Osteocyte (in vitro differentiated cells): Measurements from ENCODE around the gene ACIN1. TPM values are rescaled to one million over a fixed set of nuclear protein-coding genes. Genes with fewer than 3 reads are reported as not detected.

Experiments
- DNase-seq: peaks from one replicate; pipeline ENCODE4 v3.0.0; 2021; ENCODE audit warnings: mixed read lengths; ENCODE audit not compliant: unreplicated experiment; ENCODE audit errors: extremely low spot score
- H3K27ac Mint-ChIP-seq: one replicate; pipeline ENCODE4 v1.8.0; 2021; ENCODE audit warnings: mild to moderate bottlenecking, mixed read lengths; ENCODE audit not compliant: unreplicated experiment
- H3K27me3 Mint-ChIP-seq: one replicate; pipeline ENCODE4 v1.8.0; 2021; ENCODE audit warnings: mixed read lengths; ENCODE audit not compliant: unreplicated experiment
- H3K36me3 Mint-ChIP-seq: one replicate; pipeline ENCODE4 v1.8.0; 2021; ENCODE audit warnings: mixed read lengths; ENCODE audit not compliant: unreplicated experiment
- H3K4me1 Mint-ChIP-seq: one replicate; pipeline ENCODE4 v1.8.0; 2021; ENCODE audit warnings: mixed read lengths; ENCODE audit not compliant: unreplicated experiment
- H3K4me3 Mint-ChIP-seq: one replicate; pipeline ENCODE4 v1.8.0; 2021; ENCODE audit warnings: mild to moderate bottlenecking, moderate library complexity, mixed read lengths; ENCODE audit not compliant: unreplicated experiment
- H3K9me3 Mint-ChIP-seq: one replicate; pipeline ENCODE4 v1.8.0; 2021; ENCODE audit warnings: mixed read lengths; ENCODE audit not compliant: unreplicated experiment
- total RNA-seq: library from RNA; stranded (reverse); gene quantifications from 2 replicates; pipeline ENCODE4 v1.2.1, GENCODE V29; 2021
- TF ChIP-seq, protein P1 (sequence below): fragments of 200-600 bp; sonication (generic); IDR thresholded peaks from 2 replicates; pipeline ENCODE4 v1.5.0; 2021; ENCODE audit warnings: antibody characterized with exemption, mild to moderate bottlenecking, moderate library complexity

ACIN1 gene
- total RNA-seq, 1 donor from 2014 or later: 241 TPM

DNA sequence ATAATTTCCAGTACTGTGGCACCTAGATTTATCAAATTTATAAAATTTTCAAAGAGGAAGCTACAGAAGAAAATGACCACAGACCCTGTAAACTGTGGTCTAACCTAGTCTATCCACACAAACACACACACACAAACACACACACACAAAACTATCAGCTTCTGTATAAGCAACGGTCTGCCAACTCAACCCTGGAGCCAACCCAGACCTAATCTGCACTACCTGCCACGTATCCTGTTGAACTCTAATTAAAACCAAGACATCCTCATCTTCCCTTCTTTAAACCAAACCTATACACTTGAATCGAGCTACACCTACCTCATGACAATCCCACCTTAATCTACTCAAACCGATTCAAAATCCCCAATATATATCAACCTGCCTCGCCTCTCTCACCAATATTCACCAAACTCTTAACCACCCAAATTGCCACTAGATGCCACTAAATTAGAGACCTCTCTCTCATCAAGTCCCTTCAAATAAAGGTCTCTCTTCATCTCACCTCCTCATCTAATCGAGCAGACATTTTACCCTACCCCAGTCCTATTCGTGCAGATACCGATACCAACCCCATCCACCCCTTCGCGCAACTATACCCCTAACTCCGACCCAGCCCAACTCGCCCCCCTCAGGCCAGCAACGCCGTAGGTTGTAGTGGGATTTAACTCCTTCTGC lies 808 bp downstream of the ACIN1 start:
- H3K27ac Mint-ChIP-seq: no peak overlapping the region
- no peak for DNase-seq
- H3K9me3 Mint-ChIP-seq: no peaks in the 10 kb centered on the region
- TF ChIP-seq, protein P1, sequence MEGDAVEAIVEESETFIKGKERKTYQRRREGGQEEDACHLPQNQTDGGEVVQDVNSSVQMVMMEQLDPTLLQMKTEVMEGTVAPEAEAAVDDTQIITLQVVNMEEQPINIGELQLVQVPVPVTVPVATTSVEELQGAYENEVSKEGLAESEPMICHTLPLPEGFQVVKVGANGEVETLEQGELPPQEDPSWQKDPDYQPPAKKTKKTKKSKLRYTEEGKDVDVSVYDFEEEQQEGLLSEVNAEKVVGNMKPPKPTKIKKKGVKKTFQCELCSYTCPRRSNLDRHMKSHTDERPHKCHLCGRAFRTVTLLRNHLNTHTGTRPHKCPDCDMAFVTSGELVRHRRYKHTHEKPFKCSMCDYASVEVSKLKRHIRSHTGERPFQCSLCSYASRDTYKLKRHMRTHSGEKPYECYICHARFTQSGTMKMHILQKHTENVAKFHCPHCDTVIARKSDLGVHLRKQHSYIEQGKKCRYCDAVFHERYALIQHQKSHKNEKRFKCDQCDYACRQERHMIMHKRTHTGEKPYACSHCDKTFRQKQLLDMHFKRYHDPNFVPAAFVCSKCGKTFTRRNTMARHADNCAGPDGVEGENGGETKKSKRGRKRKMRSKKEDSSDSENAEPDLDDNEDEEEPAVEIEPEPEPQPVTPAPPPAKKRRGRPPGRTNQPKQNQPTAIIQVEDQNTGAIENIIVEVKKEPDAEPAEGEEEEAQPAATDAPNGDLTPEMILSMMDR: peak; percentile 16
- no peaks in the 10 kb centered on the region for H3K27me3 Mint-ChIP-seq
- no peak overlapping the region for H3K4me3 Mint-ChIP-seq
- peaks cover 46% of the 10 kb centered on the region for H3K36me3 Mint-ChIP-seq
- peaks cover 18% of the 10 kb centered on the region for H3K4me1 Mint-ChIP-seq

DNA sequence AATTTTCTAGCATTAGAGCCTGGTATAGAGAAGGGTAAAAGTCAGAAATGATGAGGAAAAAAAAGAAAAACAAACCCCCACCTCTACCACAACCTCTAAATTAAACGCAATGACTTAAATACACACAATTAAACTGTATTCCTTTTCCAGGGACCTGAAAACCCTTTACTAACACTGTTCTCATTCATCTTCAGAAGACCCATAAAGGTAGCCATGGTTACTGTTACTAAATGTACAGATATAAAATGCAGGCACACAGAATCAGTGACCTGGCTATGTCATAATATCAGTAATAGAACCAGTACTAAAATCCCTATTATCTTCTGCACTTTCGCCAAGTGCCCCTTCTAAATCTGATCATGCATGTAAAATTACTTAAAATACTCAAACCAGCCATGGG lies 1.4 kb downstream of the ACIN1 start:
- no peak for DNase-seq
- H3K27me3 Mint-ChIP-seq: no peaks in the 10 kb centered on the region
- TF ChIP-seq, protein P1: no peak
- H3K4me3 Mint-ChIP-seq: no peak overlapping the region
- peak overlapping the region; percentile 2 for H3K27ac Mint-ChIP-seq
- H3K9me3 Mint-ChIP-seq: no peaks in the 10 kb centered on the region
- H3K36me3 Mint-ChIP-seq: peaks cover 40% of the 10 kb centered on the region
- peaks cover 18% of the 10 kb centered on the region for H3K4me1 Mint-ChIP-seq

DNA sequence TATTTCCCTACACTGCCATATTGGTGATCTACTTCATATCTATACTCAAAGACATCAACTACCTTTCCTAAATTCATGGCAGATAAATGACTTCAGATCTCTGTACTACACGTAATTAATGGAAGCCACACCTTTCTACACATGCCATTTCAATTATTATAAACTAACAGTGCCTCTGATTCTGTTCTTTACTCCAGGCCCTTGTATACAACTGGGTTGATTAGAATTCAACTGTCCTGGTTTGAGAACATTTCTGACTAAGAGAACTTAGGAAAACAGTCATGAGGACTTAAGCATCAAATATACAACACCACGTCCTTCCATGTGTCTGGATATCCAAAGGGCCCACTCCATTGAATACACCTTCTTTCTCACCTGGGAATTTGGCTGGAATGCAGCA lies 1.8 kb downstream of the ACIN1 start:
- no peak for DNase-seq
- Mint-ChIP-seq H3K9me3 (no peaks in the 10 kb centered on the region), H3K4me1 (peaks cover 18% of the 10 kb centered on the region), H3K27ac (no peak overlapping the region), H3K27me3 (no peaks in the 10 kb centered on the region), H3K4me3 (peak overlapping the region; percentile 46), H3K36me3 (peaks cover 38% of the 10 kb centered on the region)
- TF ChIP-seq, protein P1: no peak

DNA sequence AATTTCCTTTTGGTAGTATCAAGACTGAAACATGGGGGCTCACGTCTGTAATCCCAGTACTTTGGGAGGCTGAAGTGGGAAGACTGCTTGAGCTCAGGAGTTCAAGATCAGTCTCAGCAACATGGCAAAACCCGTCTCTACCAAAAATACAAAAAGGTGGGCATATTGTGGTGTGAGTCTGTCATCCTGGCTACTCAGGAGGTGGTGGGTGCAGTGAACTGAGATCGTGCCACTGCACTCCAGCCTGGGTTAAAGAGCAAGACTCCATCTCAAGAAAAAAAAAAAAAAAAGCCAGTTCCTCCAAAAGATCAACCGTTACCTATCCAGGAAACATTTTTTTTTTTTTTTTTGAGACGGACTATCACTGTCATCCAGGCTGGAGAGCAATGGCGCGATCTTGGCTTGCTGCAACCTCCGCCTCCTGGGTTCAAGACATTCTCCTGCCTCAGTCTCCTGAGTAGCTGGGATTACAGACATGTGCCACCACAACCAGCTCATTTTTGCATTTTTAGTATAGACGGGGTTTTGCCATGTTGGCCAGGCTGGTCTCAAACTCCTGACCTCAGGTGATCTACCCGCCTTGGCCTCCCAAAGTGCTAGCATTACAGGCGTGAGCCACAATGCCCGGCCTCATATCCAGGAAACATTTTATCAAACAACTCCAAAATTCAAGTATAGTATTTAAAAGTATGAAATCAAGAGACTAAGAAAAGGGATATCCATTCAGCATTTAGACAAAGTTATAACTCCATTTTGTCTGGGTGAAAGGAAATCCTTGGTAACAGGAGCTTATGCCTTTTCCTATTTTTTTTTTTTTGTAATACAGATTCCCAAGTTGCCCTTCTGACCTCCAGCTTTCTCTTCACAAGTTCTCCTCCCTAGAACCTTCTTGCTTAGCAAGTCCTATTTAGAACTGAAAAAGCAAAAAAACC lies 3.4 kb downstream of the ACIN1 start:
- TF ChIP-seq, protein P1: no peak
- H3K4me1 Mint-ChIP-seq: peaks cover 7% of the 10 kb centered on the region
- H3K27me3 Mint-ChIP-seq: no peaks in the 10 kb centered on the region
- no peaks in the 10 kb centered on the region for H3K9me3 Mint-ChIP-seq
- no peak overlapping the region for H3K4me3 Mint-ChIP-seq
- peaks cover 43% of the 10 kb centered on the region for H3K36me3 Mint-ChIP-seq
- no peak overlapping the region for H3K27ac Mint-ChIP-seq
- no peak for DNase-seq

DNA sequence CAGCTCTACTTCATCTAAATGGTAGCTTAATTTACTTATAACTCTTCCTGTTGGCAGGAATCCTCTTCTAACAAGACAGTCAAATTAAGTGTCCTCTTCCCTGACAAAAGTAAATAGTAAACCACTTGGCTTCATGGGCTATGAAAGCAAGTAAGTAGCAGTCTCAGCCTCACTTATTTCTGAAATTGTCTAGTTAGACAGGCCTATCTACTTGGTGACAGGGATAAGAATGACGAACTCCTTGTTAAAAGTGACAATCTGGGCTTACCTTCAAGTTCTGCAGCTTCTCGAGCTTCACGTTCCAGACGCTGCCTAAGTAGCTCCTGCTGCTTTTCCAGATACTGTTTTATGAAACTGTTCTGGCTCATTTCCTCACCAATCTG lies 4.7 kb downstream of the ACIN1 start:
- H3K36me3 Mint-ChIP-seq: peaks cover 51% of the 10 kb centered on the region
- H3K27me3 Mint-ChIP-seq: no peaks in the 10 kb centered on the region
- TF ChIP-seq, protein P1: no peak
- no peak for DNase-seq
- H3K9me3 Mint-ChIP-seq: no peaks in the 10 kb centered on the region
- no peak overlapping the region for H3K27ac Mint-ChIP-seq
- H3K4me1 Mint-ChIP-seq: no peaks in the 10 kb centered on the region
- H3K4me3 Mint-ChIP-seq: no peak overlapping the region
